CD4-positive, alpha-beta T cell treated with Interleukin-4 for 4 hours (primary cell): ENCODE results near the gene GAPVD1.

ENCODE experiments used
- DNase-seq: peaks from one replicate; pipeline ENCODE4 v3.0.0-alpha.2; 2020

The GAPVD1 gene

GRCh38 chr9:125409637-125410521 lies 148.3 kb downstream of the GAPVD1 start:
- peak; percentile 51 for DNase-seq

- DNase-seq: no peak
Observed at GRCh38 chr9:125410522-125410894, 148.9 kb downstream of the GAPVD1 start.

DNA sequence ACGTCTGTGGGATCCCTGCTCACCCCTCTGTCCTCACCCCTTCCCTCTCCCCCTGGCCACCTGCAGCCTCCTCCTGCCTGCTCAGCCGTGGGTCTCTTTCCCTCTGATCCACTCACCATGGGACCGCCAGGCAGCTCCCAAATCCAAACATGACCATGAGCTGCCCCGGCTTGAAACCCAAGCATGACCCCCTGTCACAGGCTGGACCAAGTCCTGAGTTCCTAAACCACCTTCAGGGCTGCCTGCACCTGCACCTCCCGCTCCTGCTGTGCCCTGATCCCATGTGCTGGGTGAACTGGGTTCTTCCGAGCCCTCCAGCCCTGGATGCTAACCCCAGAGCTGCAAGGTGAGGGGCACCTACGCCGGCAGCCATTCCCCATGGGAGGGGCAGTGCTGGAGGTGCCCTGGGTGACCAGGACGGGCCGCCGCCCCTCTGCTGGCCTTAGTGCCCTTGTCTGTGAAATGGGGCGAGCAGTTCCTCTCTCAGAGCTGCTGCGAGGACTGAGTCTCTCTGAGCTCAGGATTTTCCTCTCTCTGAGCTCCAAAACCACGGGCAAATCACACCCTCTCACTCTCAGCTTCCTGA lies 149.6 kb downstream of the GAPVD1 start:
- no peak for DNase-seq

GRCh38 chr9:125412166-125412565 lies 150.5 kb downstream of the GAPVD1 start:
- no peak for DNase-seq

- DNase-seq: no peak
Observed at GRCh38 chr9:125413579-125413978, 152.0 kb downstream of the GAPVD1 start.

DNA sequence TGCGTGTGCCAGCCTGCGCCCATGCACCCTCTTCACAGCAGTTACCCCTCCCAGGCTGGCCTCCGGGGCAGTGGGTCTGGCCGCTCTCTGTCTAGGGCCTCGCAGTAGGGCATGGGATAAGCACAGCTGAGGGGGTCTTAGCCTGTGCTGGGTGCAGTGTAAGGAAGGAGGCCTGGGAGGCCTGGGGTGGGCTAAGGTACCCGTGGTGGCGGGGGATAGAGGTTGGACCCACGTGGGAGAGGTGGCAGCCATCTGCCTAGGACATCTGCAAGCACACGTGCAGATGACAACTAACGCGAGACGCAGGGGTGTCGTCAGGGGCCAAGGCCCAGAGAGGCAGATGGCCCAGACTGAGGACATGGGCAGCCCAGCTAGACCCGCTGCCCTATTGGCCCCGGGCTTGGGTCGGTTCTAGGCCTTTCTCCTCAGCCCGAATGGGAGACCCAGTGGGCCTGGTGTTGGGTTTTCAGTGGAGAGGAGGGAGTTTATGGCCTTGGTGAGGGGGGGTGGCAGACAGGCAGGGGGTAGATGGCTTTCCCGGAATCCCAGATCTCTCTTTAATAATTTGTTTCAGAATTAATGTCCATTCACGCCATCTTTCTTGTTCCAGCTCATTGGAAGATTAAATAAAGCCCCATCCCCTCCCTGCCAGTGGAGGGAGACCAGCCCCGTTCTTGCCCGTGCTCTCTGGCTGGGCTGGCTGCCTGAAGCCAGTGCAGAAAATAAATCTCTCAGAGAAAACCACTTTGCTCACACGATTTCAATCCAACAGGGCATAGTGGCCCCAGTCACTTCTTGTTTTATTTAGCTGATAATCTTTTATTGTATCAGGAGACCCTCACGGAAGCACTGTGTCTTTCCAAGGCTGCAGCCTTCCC lies 154.2 kb downstream of the GAPVD1 start:
- no peak for DNase-seq

- DNase-seq: no peak
Observed at GRCh38 chr9:125416517-125416916, 154.9 kb downstream of the GAPVD1 start.
